ENCODE data around the gene HS3ST5. TPM values are rescaled to one million over a fixed set of nuclear protein-coding genes. Genes with fewer than 3 reads are reported as not detected.
"Not testable (repeated sequence)": the region's sequence is repeated elsewhere in the genome, so short reads cannot be mapped to it uniquely, and the experiment has no call there.

HS3ST5 gene
- total and polyA plus RNA-seq, 4 donors, result 0.02 to 0.18 (median 0.04) TPM; not detected in 1

DNA sequence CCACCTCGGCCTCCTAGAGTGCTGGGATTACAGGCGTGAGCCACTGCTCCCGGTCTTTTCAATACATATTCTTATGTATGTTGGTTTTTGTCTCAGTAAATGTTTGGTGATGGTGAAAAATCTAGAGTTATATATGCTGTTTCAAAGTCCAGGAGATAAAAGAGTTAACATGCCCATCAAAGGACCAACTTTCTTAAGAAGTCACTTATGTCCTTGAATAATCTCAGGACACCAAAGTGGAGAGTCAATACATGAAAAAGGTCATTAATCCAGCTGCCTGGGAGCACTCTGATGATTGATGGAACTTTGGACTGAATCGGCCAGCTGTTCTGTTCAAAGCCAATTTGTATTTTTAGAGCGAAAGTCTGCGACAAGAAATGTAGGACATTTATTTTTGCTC lies 312.1 kb downstream of the HS3ST5 start:
- peaks cover 0 to 21% (median 13%) of the 10 kb centered on the region in 3 donors for H3K27me3 ChIP-seq (ENCODE audit: control insufficient read depth in 3 of 3, insufficient read depth in 3 of 3, low read length in 2 of 3)
- H3K9me3 ChIP-seq (ENCODE audit: control insufficient read depth in 4 of 4, insufficient read depth in 3 of 4, low read length in 3 of 4), result no peaks in the 10 kb centered on the region
- no peak for ATAC-seq (ENCODE audit: insufficient read depth, low FRiP score)
- 75 to 80% methylated on average over 6 of the region's 6 CpGs for WGBS, 2 donors
- H3K36me3 ChIP-seq (ENCODE audit: control insufficient read depth in 4 of 4, insufficient read depth in 4 of 4, low read length in 4 of 4), result no peaks in the 10 kb centered on the region
- no peak overlapping the region for H3K9ac ChIP-seq (ENCODE audit: insufficient read depth in 1 of 2, low read length in 2 of 2)
- H3K4me1 ChIP-seq (ENCODE audit: control insufficient read depth in 5 of 5, insufficient read depth in 5 of 5, low read length in 5 of 5), result peaks cover 0 to 2% (median 0%) of the 10 kb centered on the region in 5 donors
- TF ChIP-seq, protein P1, sequence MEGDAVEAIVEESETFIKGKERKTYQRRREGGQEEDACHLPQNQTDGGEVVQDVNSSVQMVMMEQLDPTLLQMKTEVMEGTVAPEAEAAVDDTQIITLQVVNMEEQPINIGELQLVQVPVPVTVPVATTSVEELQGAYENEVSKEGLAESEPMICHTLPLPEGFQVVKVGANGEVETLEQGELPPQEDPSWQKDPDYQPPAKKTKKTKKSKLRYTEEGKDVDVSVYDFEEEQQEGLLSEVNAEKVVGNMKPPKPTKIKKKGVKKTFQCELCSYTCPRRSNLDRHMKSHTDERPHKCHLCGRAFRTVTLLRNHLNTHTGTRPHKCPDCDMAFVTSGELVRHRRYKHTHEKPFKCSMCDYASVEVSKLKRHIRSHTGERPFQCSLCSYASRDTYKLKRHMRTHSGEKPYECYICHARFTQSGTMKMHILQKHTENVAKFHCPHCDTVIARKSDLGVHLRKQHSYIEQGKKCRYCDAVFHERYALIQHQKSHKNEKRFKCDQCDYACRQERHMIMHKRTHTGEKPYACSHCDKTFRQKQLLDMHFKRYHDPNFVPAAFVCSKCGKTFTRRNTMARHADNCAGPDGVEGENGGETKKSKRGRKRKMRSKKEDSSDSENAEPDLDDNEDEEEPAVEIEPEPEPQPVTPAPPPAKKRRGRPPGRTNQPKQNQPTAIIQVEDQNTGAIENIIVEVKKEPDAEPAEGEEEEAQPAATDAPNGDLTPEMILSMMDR (IDR thresholded peaks at IDR 0.05; ENCODE audit: control extremely low read depth, extremely low read depth), result no peak
- H3K27ac ChIP-seq (ENCODE audit: low read depth in 1 of 2, low read length in 1 of 2), result no peak overlapping the region
- DNase-seq, result no peak
- H3K4me3 ChIP-seq, result no peak overlapping the region

DNA sequence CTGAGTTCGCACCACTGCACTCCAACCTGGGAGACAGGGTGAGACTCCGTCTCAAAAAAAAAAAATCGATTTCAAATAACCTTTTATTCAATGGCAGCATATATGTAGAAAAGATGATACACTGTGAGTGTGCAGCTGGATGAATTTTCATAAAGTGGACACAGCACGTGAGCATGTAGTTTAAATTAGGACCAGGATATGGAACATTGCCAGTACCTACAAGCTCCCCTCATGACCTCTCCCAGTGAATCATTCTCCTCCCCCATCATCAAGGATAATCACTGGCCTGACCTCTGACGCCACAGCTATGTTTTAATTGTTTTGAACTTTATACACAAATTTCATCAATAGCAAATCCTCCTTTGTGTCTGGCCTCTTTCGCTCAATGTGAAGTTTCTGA lies 318.1 kb downstream of the HS3ST5 start:
- peaks cover 0 to 9% (median under 1%) of the 10 kb centered on the region in 3 donors for H3K27me3 ChIP-seq (ENCODE audit: control insufficient read depth in 3 of 3, insufficient read depth in 3 of 3, low read length in 2 of 3)
- no peaks in the 10 kb centered on the region for H3K4me1 ChIP-seq (ENCODE audit: control insufficient read depth in 5 of 5, insufficient read depth in 5 of 5, low read length in 5 of 5)
- peaks cover 0 to 3% (median 0%) of the 10 kb centered on the region in 4 donors for H3K9me3 ChIP-seq (ENCODE audit: control insufficient read depth in 4 of 4, insufficient read depth in 3 of 4, low read length in 3 of 4)
- no peak overlapping the region for H3K4me3 ChIP-seq
- no peak for ATAC-seq (ENCODE audit: insufficient read depth, low FRiP score)
- H3K27ac ChIP-seq (ENCODE audit: low read depth in 1 of 2, low read length in 1 of 2), result no peak overlapping the region
- TF ChIP-seq, protein P1 (IDR thresholded peaks at IDR 0.05; ENCODE audit: control extremely low read depth, extremely low read depth), result no peak
- no peak overlapping the region for H3K9ac ChIP-seq (ENCODE audit: insufficient read depth in 1 of 2, low read length in 2 of 2)
- DNase-seq, result no peak
- 85 to 93% methylated on average over 6 of the region's 6 CpGs for WGBS, 2 donors
- H3K36me3 ChIP-seq (ENCODE audit: control insufficient read depth in 4 of 4, insufficient read depth in 4 of 4, low read length in 4 of 4), result no peaks in the 10 kb centered on the region

DNA sequence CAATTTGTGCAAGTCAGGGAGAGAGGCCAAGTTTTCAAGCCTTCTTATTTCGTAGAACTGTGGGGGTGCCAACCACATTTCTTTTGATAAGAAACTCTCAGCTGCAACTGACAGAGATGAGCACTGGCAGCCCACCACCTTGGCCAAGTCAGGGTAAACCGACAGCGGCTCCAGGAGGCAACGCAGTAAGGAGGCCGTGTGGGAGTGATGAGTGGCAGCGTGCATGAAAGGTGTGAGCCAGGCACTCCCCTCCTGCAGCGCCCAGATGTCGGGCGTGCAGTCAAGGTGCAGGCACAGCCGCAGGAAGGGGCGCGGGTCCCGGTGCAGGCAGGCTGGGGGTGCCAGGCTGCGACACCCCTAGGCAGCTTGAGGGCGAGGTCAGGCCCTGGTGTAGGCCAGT lies 322.6 kb downstream of the HS3ST5 start:
- no peaks in the 10 kb centered on the region for H3K36me3 ChIP-seq (ENCODE audit: control insufficient read depth in 4 of 4, insufficient read depth in 4 of 4, low read length in 4 of 4)
- H3K9ac ChIP-seq (ENCODE audit: insufficient read depth in 1 of 2, low read length in 2 of 2), result no peak overlapping the region
- no peak overlapping the region for H3K27ac ChIP-seq (ENCODE audit: low read depth in 1 of 2, low read length in 1 of 2)
- H3K27me3 ChIP-seq (ENCODE audit: control insufficient read depth in 3 of 3, insufficient read depth in 3 of 3, low read length in 2 of 3), result no peaks in the 10 kb centered on the region
- TF ChIP-seq, protein P1 (IDR thresholded peaks at IDR 0.05; ENCODE audit: control extremely low read depth, extremely low read depth), result no peak
- ATAC-seq (ENCODE audit: insufficient read depth, low FRiP score) (no peak), DNase-seq (no peak)
- WGBS, 2 donors, result 94 to 96% methylated on average over 15 of the region's 15 CpGs
- H3K4me1 ChIP-seq (ENCODE audit: control insufficient read depth in 5 of 5, insufficient read depth in 5 of 5, low read length in 5 of 5), result no peaks in the 10 kb centered on the region
- H3K9me3 ChIP-seq (ENCODE audit: control insufficient read depth in 4 of 4, insufficient read depth in 3 of 4, low read length in 3 of 4), result peaks cover 0 to 3% (median 0%) of the 10 kb centered on the region in 4 donors
- H3K4me3 ChIP-seq, result no peak overlapping the region

DNA sequence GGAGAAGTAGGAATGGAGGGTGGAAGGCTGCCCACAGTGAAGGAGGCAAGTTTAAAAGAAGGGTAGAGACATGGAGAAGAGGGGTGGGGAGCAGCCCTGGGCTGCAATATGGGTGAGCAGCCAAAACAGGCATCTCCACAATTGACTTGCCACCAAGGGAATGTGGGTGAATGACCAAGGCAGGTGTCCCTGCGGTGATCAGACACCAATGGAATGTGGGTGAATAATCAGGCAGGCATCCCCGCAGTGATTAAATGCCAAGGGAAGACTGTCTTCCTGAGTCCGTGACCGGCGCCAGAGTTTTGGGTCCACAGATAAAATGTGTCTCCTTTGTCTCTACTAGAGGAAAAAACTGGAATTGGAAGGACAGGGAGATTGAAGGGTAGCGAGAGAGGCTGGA lies 325.7 kb downstream of the HS3ST5 start:
- not testable (repeated sequence) for H3K9me3 ChIP-seq (ENCODE audit: control insufficient read depth in 4 of 4, insufficient read depth in 3 of 4, low read length in 3 of 4); H3K9ac ChIP-seq (ENCODE audit: insufficient read depth in 1 of 2, low read length in 2 of 2); ATAC-seq (ENCODE audit: insufficient read depth, low FRiP score); H3K36me3 ChIP-seq (ENCODE audit: control insufficient read depth in 4 of 4, insufficient read depth in 4 of 4, low read length in 4 of 4); H3K27ac ChIP-seq (ENCODE audit: low read depth in 1 of 2, low read length in 1 of 2); H3K4me1 ChIP-seq (ENCODE audit: control insufficient read depth in 5 of 5, insufficient read depth in 5 of 5, low read length in 5 of 5); H3K27me3 ChIP-seq (ENCODE audit: control insufficient read depth in 3 of 3, insufficient read depth in 3 of 3, low read length in 2 of 3); DNase-seq; H3K4me3 ChIP-seq
- 94 to 97% methylated on average over 6 of the region's 6 CpGs for WGBS, 2 donors

DNA sequence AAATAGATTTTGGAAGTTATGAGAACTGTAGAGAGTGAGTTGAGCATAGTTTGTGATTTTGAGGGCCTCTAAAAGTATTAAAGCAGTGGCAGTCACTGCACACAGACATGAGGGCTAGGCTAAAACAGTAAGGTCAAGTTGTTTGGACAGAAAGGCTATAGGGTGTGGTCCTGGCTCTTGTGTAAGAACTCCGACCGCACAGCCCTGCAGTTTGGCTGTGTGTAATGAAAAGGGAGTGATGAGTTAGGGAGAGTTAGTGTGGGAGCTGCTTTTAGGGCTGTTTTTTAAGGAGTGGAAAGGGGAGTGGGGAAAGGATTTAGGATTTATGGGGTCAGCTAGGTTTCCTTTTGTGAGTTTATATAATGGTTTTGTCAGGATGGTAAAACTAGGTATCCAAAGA lies 328.7 kb downstream of the HS3ST5 start:
- DNase-seq; H3K4me1 ChIP-seq (ENCODE audit: control insufficient read depth in 5 of 5, insufficient read depth in 5 of 5, low read length in 5 of 5); H3K36me3 ChIP-seq (ENCODE audit: control insufficient read depth in 4 of 4, insufficient read depth in 4 of 4, low read length in 4 of 4); H3K27ac ChIP-seq (ENCODE audit: low read depth in 1 of 2, low read length in 1 of 2); ATAC-seq (ENCODE audit: insufficient read depth, low FRiP score); H3K27me3 ChIP-seq (ENCODE audit: control insufficient read depth in 3 of 3, insufficient read depth in 3 of 3, low read length in 2 of 3); H3K9ac ChIP-seq (ENCODE audit: insufficient read depth in 1 of 2, low read length in 2 of 2); H3K4me3 ChIP-seq; H3K9me3 ChIP-seq (ENCODE audit: control insufficient read depth in 4 of 4, insufficient read depth in 3 of 4, low read length in 3 of 4): not testable (repeated sequence)
- WGBS, 2 donors, result 63 to 83% methylated on average over 2 of the region's 2 CpGs

DNA sequence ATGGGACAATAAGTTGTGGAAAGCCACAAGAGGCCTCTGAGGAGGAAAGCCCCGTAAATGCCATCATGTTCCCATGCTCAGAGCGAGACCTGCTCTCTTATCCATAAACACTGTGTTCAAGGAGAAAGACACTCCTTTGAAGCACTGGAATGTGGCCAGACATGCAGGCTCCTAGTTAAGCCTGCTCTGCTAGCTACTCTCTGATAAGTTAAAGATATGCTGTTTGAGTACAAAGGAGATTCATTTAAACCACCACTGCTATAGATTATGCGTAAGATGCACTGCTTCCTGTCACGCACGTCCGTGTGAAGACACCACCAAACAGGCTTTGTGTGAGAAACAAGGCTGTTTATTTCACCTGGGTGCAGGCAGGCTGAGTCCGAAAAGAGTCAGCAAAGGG lies 331.3 kb downstream of the HS3ST5 start:
- not testable (repeated sequence) for H3K4me1 ChIP-seq (ENCODE audit: control insufficient read depth in 5 of 5, insufficient read depth in 5 of 5, low read length in 5 of 5); H3K27ac ChIP-seq (ENCODE audit: low read depth in 1 of 2, low read length in 1 of 2); H3K4me3 ChIP-seq; H3K9me3 ChIP-seq (ENCODE audit: control insufficient read depth in 4 of 4, insufficient read depth in 3 of 4, low read length in 3 of 4); H3K36me3 ChIP-seq (ENCODE audit: control insufficient read depth in 4 of 4, insufficient read depth in 4 of 4, low read length in 4 of 4); H3K9ac ChIP-seq (ENCODE audit: insufficient read depth in 1 of 2, low read length in 2 of 2); ATAC-seq (ENCODE audit: insufficient read depth, low FRiP score); H3K27me3 ChIP-seq (ENCODE audit: control insufficient read depth in 3 of 3, insufficient read depth in 3 of 3, low read length in 2 of 3)
- WGBS, 2 donors, result 72% methylated on average over 7 of the region's 7 CpGs
- DNase-seq, result peak in 2 of 3 donors; percentile 16 to 17
